ENCODE data around the gene GPC5. TPM values are rescaled to one million over a fixed set of nuclear protein-coding genes. Genes with fewer than 3 reads are reported as not detected.
A peak's percentile ranks its signal among the peaks of the same experiment; 100 is the strongest.

The GPC5 gene
- total and polyA plus RNA-seq, 2 of the 13 experiments (the other 11 are each of a cell fraction or from before 2014, with no cell fraction given): 0.02 to 0.07 TPM

GRCh38 chr13:91362908-91363307 is 35.5 kb upstream of the GPC5 start (continued):
- TF ChIP-seq REPIN1 (CRISPR knock-in tag; IDR thresholded peaks at IDR 0.05; ENCODE audit: borderline replicate concordance, low read depth) (0 out of 2 replicates have a peak, but pooled peaks have one; percentile 27), NCOA2 (CRISPR knock-in tag; IDR thresholded peaks at IDR 0.05) (peak; percentile 35; the same call in 1 of the 2 replicates), BCL6 (CRISPR knock-in tag; IDR thresholded peaks at IDR 0.05) (peak; percentile 74), ZNF136 (CRISPR knock-in tag; IDR thresholded peaks at IDR 0.05; ENCODE audit: low read depth) (no peak), POLR2G (IDR thresholded peaks at IDR 0.05; ENCODE audit: low read depth, low read length) (peak; percentile 45), TOPORS (CRISPR knock-in tag; IDR thresholded peaks at IDR 0.05) (no peak), HDAC1 (CRISPR knock-in tag; IDR thresholded peaks at IDR 0.05) (peak; percentile 44; the same call in 1 of the 2 replicates), HNF4G (IDR thresholded peaks at IDR 0.05; ENCODE audit: borderline replicate concordance, low read depth, low read length) (peak; percentile 46; the same call in 1 of the 2 replicates), HNF4G (CRISPR knock-in tag; IDR thresholded peaks at IDR 0.05; ENCODE audit: borderline replicate concordance, low read depth) (no peak), KDM6A (CRISPR knock-in tag; IDR thresholded peaks at IDR 0.05; ENCODE audit: low read depth) (0 out of 2 replicates have a peak, but pooled peaks have one; percentile 63), PITX1 (CRISPR knock-in tag; IDR thresholded peaks at IDR 0.05) (peak; percentile 63; the same call in 1 of the 2 replicates), FOXA3 (CRISPR knock-in tag; IDR thresholded peaks at IDR 0.05) (peak; percentile 62), RARA (CRISPR knock-in tag; IDR thresholded peaks at IDR 0.05) (peak; percentile 46; the same call in 1 of the 2 replicates), ZFY (CRISPR knock-in tag; IDR thresholded peaks at IDR 0.05) (no peak), FOXP1 (IDR thresholded peaks at IDR 0.05) (no peak), FOXP1 (CRISPR knock-in tag; IDR thresholded peaks at IDR 0.05) (peak; percentile 68; the same call in 1 of the 2 replicates), ZNF234 (CRISPR knock-in tag; conservative IDR thresholded peaks at IDR 0.05) (no peak), POLR2AphosphoS5 (IDR thresholded peaks at IDR 0.05; ENCODE audit: low read depth, low read length) (peak; percentile 11; the same call in 1 of the 2 replicates), ZBTB4 (CRISPR knock-in tag; IDR thresholded peaks at IDR 0.05; ENCODE audit: borderline replicate concordance) (no peak), BRCA1 (CRISPR knock-in tag; IDR thresholded peaks at IDR 0.05) (no peak), PAF1 (CRISPR knock-in tag; IDR thresholded peaks at IDR 0.05) (peak; percentile 80; the same call in 1 of the 2 replicates), RFX5 (IDR thresholded peaks at IDR 0.05; ENCODE audit: low read depth, low read length) (no peak), ZNF816 (CRISPR knock-in tag; IDR thresholded peaks at IDR 0.05; ENCODE audit: borderline replicate concordance) (peak; percentile 57; the same call in 1 of the 2 replicates), ERF (CRISPR knock-in tag; IDR thresholded peaks at IDR 0.05) (0 out of 2 replicates have a peak, but pooled peaks have one; percentile 24), PAXIP1 (CRISPR knock-in tag; conservative IDR thresholded peaks at IDR 0.05) (peak; percentile 86), SKI (IDR thresholded peaks at IDR 0.05; ENCODE audit: partially characterized antibody) (no peak), MED1 (CRISPR knock-in tag; IDR thresholded peaks at IDR 0.05) (peak; percentile 55; the same call in 1 of the 2 replicates)

Measured in HepG2 (cell line).